GM12892 (cell line): ENCODE results near the gene ZRANB2.

ENCODE experiments used
- POLR2A ChIP-seq: IDR thresholded peaks from 2 replicates; pipeline ENCODE4 v1.6.1; 2011; ENCODE audit warnings: low read depth, low read length, control low read depth
- POLR2AphosphoS5 ChIP-seq: IDR thresholded peaks from 2 replicates; pipeline ENCODE4 v1.6.1; 2011; ENCODE audit warnings: low read depth, low read length, control low read depth
- TAF1 ChIP-seq: IDR thresholded peaks from 2 replicates; pipeline ENCODE4 v1.6.1; 2011; ENCODE audit warnings: low read depth, mild to moderate bottlenecking, control low read depth, low read length, borderline replicate concordance

GRCh38 chr1:71116729-71117128, 35.9 kb upstream of the ZRANB2 start:
- no peak for TF ChIP-seq POLR2A
- TF ChIP-seq POLR2AphosphoS5, result no peak
- TF ChIP-seq TAF1, result no peak
